Measurements from ENCODE around the gene SESN1.
"Not testable (repeated sequence)": the region's sequence is repeated elsewhere in the genome, so short reads cannot be mapped to it uniquely, and the experiment has no call there.

The SESN1 gene

DNA sequence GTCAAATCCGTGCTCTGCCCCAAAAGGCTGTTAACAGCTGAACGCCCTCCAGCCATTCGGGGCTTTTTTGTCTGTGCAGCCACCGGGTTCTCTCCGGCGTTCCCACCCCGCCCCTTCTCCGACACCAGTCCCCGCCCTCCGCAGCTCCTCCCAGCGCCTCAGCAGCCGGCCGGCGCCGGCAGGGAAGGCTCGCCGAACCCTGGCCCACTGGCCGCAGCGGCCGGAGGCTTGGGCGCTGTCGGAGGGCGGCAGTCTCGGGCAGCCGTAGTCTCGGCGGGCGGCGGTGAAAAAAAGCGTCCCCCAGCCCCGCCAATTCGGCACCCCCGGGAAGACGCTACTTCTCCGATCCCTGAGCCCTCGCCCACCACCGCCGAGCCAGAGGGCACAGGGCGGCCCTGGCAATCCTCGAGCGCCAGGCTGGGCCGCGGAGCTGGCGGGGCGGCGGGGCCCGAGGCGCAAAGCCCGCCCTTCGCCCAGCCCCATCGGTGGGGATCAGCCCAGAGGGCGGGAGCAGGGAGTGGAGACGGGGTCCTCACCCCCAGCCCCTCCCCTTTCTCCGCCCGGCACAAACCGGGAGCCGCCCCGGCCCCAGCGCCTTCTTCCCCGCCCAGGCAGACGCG lies at the start of gene SESN1:
TSS of gene SESN1 (minus strand) at position 431 of the 620 bp plus-strand sequence. CDS start 773 bp downstream, outside the sequence.
- DNase-seq: peak; percentile 75

DNA sequence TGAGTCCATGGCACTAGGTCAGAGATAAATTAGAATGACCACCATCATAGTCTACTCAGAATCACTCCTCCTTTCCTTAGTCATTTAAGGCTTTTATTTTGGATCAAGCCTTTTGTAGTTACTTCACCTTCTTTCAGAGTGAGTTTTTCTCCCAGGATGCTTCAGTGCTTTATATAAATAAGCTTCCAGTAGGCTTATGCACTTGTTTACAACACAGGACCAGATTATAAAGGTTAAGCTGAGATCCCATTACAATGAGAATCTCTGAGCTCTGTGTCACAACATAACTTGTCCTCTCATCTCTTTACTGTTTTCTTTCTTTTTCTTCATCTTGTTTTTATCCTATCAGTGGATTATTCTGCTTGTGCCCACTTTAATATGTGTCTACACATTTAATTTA lies 48.5 kb upstream of the SESN1 start:
- no peak for DNase-seq

DNA sequence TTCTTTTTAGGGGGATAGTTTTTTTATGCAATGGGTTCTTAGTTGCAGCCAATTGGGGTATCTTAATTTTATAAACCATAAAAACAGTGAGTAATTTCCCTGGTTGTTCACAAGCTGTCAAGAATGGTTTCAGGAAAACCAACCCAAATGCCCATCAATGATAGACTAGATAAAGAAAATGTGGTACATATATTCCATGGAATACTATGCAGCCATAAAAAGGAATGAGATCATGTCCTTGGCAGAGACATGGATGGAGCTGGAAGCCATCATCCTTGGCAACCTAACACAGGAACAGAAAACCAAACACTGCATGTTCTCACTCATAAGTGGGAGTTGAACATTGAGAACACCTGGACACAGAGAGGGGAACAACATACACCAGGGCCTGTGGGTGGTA lies 47.4 kb upstream of the SESN1 start:
- DNase-seq: not testable (repeated sequence)

DNA sequence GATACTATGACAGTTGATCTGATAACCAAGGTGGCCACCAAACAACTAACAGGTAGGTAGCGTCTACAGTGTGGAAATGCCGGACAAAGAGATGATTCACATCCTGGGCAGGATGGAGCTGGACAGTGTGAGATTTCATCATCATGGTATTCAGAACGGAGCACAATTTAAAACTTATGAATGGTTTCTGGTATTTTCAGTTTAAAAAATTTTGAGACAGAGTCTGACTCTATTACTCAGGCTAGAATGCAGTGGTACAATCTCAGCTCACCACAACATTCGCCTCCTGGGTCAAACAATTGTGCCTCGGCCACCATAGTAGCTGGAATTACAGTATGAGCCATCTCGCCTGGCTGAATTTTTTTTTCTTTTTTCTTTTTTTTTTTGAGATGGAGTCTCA lies 44.5 kb upstream of the SESN1 start:
- no peak for DNase-seq

DNA sequence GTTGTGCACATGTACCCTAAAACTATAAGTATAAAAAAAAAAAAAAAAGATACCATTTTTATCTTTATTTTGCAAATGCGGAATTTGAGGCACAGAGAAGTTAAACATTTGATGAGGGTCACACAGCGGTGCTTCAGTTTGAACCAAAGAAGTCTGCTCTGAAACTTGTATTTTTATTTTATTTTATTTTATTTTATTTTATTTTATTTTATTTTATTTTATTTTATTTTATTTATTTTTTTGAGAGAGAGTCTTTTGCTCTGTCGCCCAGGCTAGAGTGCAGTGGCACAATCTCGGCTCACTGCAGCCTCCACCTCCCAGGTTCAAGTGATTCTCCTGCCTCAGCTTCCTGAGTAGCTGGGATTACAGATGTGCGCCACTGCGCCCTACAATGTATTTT lies 41.9 kb upstream of the SESN1 start:
- DNase-seq: not testable (repeated sequence)

DNA sequence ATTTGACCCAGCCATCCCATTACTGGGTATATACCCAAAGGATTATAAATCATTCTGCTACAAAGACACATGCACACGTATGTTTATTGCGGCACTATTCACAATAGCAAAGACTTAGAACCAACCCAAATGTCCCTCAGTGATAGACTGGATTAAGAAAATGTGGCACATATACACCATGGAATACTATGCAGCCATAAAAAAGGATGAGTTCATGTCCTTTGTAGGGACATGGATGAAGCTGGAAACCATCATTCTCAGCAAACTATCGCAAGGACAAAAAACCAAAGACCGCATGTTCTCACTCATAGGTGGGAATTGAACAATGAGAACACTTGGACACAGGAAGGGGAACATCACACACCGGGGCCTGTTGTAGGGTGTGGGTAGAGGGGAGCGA lies 41.4 kb upstream of the SESN1 start:
- not testable (repeated sequence) for DNase-seq

DNA sequence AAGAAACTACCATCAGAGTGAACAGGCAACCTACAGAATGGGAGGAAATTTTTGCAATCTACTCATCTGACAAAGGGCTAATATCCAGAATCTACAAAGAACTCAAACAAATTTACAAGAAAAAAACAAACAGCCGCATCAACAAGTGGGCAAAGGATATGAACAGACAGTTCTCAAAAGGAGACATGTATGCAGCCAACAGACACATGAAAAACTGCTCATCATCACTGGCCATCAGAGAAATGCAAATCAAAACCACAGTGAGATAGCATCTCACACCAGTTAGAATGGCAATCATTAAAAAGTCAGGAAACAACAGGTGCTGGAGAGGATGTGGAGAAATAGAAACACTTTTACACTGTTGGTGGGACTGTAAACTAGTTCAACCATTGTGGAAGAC lies 41.0 kb upstream of the SESN1 start:
- not testable (repeated sequence) for DNase-seq

DNA sequence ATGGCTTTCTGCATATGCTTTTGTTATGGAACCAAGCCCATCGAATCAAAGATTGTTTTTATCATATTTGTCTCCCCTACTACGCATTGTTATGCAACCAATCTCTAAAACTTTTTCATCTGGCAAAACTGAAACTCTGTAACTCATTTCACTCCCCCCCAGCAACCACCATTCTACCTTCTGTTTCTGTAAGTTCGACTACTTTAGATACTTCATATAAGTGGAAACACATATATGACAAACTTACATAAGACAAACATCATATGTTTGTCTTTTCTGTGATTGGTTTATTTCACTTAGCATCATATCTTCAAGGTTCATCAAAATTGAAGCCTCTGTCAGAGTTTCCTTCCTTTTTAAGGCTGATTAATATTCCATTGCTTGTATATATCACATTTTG lies 35.4 kb upstream of the SESN1 start:
- no peak for DNase-seq

DNA sequence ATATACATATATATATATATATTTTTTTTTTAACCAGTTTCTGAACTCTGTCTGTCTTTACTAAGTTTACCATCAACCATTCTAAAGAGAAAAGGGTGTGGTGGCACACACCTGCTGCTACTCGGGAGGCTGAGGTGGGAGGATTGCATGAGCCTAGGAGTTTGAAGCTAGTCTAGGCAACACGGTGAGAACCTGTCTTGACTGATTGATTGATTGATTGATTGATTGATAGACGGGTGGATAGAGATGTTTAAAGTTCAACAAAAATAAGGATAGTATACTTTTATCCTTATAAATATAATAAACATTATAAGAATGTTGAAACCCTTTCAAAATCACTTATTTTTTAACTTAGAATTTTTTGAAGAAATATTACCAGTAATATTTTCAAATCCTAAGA lies 30.9 kb upstream of the SESN1 start:
- no peak for DNase-seq

DNA sequence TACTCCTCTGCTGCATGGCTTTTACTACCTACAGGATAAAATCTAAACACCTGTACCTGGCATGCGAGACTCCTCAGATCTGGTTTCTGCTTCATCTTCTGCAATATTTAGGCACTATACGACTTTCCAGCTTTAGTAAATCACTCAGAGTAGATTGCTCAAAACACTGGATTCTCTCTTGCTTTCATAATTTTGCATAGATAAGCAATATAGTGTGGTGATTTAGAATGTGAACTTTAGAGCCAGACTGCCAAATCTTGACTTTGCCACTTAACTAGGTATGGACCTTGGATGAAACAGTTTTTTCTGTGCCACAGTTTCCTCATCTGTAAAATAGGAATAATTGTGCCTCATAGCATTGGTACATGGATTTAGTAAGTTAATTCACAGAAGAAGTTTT lies 29.6 kb upstream of the SESN1 start:
- DNase-seq: no peak

DNA sequence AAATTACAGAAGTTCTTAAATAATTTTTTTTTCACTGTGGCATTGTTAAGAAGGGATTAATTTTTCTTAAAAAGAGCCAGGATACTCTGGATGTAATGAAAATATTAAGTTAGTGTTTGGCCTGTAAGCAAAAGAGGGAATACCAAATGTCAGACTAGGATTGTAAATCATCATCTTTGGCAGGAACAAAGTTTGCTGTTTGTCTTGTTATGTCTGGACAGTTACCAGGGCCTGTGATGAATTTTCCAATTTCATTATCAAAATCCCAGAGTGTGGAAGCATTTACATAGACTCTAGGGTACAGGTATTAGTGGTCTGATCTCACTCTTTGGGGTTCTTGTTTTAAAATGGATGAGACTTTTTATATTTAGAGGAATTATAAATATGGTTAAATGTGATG lies 26.8 kb upstream of the SESN1 start:
- no peak for DNase-seq

DNA sequence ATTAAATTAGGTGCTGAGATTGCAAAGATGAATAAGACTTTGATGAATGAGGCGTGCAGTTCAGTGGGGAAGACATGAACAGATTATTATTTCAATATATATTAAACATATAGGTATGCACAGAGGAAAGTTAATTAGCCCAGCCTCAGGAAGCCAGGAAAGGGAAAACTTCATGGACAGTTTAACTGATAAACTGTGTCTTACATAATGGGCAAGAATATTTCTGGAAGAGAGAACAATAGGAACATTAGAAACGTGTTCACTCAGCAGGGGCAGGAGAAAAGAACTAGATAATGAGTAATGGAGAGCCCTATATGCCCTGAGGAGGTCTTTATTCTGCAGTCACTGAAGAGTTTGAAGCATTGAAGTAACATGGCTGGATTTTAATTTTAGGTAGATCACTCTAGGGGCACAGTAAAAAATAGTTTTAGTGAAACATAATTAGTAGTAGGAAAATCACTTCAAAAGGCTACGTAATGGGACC lies 24.3 kb upstream of the SESN1 start:
- no peak for DNase-seq

DNA sequence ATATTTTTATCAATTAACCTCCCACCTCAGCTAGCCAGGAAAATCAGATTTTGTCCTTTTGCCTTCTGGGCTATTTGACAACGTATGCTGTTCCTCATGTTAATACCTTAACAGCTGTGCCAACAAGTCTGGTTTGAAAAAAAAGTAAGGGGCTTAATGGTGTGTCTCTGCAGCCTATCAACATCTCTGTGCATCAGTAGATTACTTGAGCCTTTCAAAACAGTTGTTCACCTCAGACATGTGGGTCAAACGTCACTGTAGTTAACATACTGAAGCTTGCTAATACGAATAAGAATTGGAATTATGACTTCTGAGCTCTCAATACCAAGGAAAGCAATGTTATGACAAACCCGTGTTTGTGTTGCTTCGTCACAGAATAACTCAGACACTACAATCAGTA lies 23.7 kb upstream of the SESN1 start:
- DNase-seq: no peak

DNA sequence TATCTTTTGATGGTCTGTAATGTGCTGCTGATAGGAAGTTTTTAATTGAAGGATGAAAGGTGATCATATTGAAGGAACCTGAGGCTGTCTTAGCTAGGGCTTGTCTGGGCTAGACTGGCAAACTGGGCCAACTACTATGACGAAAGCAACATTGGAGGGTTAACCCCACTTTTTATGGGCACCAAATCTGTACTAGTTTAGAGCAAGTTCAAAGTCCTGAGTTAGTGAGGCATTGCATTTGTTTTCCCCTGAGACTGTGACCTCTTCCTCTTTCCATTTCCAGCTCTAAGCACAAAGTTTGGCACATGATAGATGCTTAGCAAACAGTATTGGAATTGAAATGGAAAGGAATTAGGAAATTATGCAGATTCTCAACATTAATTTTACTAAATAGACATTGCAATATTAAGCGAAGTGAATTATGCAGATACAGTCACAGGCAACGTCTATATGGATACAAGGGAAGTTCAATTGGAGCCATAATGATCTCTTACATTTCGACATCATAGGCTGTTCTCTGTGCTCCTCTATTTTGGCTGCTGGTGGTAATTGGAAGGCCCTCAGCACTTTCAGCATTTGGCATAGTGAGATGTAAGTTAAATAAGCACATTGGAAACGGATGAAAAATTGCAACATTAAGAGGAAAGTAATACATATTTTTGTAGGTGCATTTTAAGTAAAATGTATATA lies 22.8 kb upstream of the SESN1 start:
- no peak for DNase-seq

DNA sequence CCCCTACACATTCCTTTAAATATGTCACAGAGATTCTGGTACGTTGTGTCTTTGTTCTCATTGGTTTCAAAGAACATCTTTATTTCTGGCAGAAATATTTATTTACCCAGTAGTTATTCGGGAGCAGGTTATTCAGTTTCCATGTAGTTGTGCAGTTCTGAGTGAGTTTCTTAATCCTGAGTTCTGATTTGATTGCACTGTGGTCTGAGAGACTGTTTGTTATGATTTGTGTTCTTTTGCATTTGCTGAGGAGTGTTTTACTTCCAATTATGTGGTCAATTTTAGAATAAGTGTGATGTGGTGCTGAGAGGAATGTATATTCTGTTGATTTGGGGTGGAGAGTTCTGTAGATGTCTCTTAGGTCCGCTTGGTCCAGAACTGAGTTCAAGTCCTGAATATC lies 18.0 kb upstream of the SESN1 start:
- not testable (repeated sequence) for DNase-seq

DNA sequence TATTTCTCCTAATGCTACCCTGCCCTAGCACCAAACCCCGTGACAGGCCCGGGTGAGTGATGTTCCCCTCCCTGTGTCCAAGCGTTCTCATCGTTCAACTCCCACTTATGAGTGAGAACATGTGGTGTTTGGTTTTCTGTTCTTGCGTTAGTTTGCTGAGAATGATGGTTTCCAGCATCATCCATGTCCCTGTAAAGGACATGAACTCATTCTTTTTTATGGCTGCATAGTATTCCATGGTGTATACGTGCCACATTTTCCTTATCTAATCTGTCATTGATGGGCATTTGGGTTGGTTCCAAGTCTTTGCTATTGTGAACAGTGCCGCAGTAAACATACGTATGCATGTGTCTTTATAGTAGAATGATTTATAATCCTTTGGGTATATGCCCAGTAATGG lies 15.0 kb upstream of the SESN1 start:
- not testable (repeated sequence) for DNase-seq

DNA sequence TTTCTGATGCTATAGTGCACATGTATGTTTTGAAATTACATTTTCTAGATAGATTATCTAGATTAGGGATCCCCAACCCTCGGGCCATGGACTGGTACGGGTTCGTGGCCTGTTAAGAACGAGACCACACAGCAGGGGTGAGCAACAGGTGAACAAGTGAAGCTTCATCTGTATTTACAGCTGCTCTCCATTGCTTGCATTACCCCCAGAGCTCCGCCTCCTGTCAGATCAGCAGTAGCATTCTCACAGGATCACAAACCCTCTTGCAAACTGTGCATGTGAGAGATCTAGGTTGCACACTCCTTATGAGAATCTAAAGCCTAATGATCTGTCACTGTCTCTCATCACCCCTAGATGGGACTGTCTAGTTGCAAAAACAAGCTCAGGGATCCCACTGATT lies 11.0 kb upstream of the SESN1 start:
- DNase-seq: no peak

DNA sequence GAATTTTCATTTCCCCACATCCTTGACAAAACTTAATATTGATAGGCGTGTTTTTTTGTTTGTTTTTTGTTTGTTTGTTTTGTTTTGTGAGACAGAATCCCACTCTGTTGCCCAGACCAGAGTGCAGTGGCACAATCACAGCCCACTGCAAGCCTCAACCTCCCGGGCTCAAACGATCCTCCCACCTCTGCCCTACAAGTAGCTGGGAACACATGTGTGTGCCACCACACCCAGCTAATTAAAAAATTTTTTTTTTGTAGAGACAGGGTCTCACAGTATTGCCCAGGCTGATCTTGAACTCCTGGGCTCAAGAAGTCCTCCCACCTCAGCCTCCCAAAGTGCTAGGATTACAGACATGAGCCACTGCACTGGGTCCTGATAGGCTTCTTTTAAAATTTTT lies 9.9 kb upstream of the SESN1 start:
- DNase-seq: no peak

DNA sequence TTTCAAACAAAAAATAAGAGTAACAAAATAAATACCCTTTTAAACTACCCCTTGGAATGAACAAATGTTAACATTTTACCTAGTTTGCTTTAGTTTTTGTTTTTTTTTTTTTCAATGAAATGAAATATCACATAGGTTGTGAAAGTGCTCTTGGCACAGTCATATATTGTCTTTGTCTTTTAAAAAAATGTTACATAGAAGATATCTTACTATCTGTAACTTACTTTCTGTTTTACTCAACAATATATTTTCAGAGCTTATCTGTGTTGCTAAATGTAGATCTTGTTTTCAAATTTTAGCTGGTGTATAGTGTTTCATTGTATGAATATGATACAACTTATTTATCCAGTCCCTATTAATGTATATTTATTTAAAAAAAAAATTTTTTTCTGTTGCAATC lies 9.3 kb upstream of the SESN1 start:
- no peak for DNase-seq

DNA sequence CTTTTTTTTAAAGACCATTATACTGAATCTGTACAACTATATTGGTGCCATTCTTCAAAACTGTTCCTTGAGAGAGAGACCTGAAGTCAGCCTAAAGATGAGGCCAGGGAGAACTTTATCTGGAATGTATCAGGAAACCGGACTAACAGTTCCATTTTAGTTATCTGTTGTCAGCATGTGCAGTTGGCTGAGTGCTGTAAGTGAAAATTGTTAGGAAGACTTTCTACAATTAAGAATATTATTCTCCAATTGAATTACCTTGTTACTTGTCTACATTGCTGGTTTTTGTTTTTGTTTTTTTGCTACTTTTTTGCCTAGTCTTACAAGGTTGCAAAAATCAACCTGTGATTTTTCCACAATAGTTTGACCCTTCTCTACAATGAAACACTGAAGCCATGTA lies 8.1 kb upstream of the SESN1 start:
- no peak for DNase-seq

DNA sequence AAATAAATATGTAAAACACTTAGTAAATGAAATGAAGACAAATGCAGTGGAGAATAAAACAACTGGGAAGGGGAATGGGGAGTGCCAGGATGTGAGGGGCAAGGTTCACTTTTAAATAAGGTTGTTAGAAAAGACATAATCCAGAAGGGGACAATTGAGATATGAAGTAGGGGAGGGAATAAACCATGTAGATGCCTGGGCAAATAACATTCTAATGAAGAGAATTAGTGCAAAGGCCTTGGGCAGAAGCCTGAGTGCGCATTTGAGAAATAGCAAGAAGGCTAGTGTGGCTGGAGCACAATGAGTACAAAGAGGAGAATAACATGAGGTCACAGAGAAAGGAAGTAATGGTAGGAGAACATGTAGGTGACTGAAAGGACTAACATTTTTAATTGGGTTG lies 3.0 kb upstream of the SESN1 start:
- DNase-seq: no peak

DNA sequence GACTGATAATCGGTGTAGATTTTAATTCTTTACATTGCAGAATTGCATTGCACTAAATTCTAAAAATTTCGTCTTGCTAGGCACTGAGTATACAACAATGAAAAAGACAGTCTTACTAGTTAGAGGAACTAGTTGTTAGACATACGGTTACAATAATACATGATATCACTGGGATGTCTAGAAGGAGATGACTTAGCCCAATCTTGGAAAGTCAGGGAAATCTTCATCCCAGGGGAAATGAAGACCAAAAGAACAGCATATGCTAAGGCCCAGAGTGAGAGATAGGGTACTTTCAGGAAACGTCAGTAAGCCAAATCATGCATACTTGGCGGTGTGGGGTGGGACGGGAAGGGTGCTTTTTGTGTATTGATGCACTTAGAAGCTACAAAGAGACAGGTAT lies 1.6 kb upstream of the SESN1 start:
- DNase-seq: no peak

DNA sequence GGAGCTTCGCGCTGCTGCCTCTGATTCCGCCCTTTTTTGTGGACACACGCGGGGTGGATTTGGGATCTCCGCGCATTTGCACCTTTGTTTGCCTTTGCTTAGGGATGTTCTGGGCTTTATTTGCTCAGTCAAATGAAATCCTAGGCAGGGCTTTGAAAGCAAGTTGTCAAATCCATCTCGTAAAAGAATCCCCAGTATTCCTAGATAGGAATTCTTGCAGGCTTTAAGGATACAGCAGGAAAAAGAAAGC lies 1.1 kb upstream of the SESN1 start:
- DNase-seq: no peak

DNA sequence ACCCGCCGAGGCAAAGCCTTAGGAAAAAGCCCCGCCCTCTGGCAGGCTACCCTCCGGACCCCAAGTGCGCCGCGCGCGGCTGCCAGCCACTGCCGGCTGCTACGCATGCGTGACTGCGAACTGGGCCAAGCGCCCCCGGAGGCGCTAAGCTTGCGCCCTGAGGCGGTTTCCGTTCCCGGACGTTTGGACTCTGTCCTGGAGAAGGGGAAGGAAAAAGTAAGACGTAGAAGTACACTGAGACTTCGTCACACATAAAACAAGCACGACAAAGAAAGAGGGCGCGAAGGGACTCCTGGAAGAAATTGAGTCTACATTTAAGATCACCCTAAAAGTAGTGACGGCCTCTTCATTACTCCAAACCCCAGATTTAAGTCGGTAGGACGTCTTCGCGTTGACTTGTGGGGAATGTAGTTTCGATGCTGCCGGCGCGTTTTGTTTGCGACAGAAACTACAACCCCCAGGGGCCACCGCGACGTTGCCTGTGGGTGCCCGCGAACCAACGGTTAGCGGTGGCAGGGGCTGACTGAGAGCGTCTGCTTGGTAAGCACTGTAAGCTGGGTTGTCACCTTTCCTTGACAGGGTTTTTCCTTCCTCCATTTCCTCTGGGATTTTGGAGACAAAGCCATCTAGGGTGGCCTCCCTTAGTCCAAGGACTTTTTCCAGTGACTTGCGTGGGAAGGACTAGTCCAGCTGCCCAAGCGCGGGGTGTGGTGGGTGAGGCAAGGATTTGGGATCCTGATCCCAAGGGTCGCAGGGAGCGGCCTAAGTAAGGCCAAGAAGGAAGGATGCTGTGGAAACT lies 589 bp upstream of the SESN1 start, which contains the start of gene CEP57L1:
TSS of gene CEP57L1 (plus strand) at position 472 of the 799 bp plus-strand sequence. CDS start 49,715 bp downstream, outside the sequence.
- DNase-seq: peak; percentile 94
